Ascending aorta (tissue), 2 donors: ENCODE data around the gene RBM4. TPM values are rescaled to one million over a fixed set of nuclear protein-coding genes. Genes with fewer than 3 reads are reported as not detected.
"Not testable (repeated sequence)": the region's sequence is repeated elsewhere in the genome, so short reads cannot be mapped to it uniquely, and the experiment has no call there.

Experiments
- DNase-seq, 2 donors: peaks; one replicate each; pipeline ENCODE4 v3.0.0-alpha.2; 2019; ENCODE audit warnings: low spot score in 2 of 2
- H3K27ac ChIP-seq, 2 donors: fragments of 200-600 bp; sonication (generic); one replicate each; pipeline ENCODE4 v1.5.1; 2016 to 2017; ENCODE audit warnings: mild to moderate bottlenecking in 1 of 2
- H3K27me3 ChIP-seq: fragments of 200-600 bp; sonication (generic); one replicate; pipeline ENCODE4 v1.5.1; 2017
- H3K36me3 ChIP-seq, 2 donors: fragments of 200-600 bp; sonication (generic); one replicate each; pipeline ENCODE4 v1.5.1; 2016
- H3K4me1 ChIP-seq, 2 donors: fragments of 200-600 bp; sonication (generic); one replicate each; pipeline ENCODE4 v1.5.1; 2016 to 2017; ENCODE audit warnings: mild to moderate bottlenecking in 1 of 2
- H3K4me3 ChIP-seq, 2 donors: fragments of 200-600 bp; sonication (generic); one replicate each; pipeline ENCODE4 v1.5.1; 2016 to 2017; ENCODE audit warnings: mild to moderate bottlenecking in 1 of 2
- H3K9me3 ChIP-seq, 2 donors: fragments of 200-600 bp; sonication (generic); one replicate each; pipeline ENCODE4 v1.5.1; 2016
- intact Hi-C: fragments of 100-400 bp; cut with DNase I; formaldehyde crosslinking; loops from one replicate; pipeline ENCODE4 v1.15.1; 2023
- total RNA-seq: library from RNA; depleted of rRNA; stranded (reverse); fragments of >200 nt; gene quantifications from one replicate; pipeline ENCODE4 v1.1.0, GENCODE V29; 2016
- TF ChIP-seq, protein P1 (sequence below), 3 experiments: fragments of 200-600 bp in 2 of 3; fragments of 450-650 bp in 1 of 3; sonication (generic) in 2 of 3; IDR thresholded peaks; one replicate each; pipeline ENCODE4 v1.5.1; 2016 to 2019; ENCODE audit warnings: antibody characterized with exemption in 3 of 3, mild to moderate bottlenecking in 1 of 3, moderate library complexity in 1 of 3

The RBM4 gene, protein sequence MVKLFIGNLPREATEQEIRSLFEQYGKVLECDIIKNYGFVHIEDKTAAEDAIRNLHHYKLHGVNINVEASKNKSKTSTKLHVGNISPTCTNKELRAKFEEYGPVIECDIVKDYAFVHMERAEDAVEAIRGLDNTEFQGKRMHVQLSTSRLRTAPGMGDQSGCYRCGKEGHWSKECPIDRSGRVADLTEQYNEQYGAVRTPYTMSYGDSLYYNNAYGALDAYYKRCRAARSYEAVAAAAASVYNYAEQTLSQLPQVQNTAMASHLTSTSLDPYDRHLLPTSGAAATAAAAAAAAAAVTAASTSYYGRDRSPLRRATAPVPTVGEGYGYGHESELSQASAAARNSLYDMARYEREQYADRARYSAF
- total RNA-seq = 79.5 TPM

DNA sequence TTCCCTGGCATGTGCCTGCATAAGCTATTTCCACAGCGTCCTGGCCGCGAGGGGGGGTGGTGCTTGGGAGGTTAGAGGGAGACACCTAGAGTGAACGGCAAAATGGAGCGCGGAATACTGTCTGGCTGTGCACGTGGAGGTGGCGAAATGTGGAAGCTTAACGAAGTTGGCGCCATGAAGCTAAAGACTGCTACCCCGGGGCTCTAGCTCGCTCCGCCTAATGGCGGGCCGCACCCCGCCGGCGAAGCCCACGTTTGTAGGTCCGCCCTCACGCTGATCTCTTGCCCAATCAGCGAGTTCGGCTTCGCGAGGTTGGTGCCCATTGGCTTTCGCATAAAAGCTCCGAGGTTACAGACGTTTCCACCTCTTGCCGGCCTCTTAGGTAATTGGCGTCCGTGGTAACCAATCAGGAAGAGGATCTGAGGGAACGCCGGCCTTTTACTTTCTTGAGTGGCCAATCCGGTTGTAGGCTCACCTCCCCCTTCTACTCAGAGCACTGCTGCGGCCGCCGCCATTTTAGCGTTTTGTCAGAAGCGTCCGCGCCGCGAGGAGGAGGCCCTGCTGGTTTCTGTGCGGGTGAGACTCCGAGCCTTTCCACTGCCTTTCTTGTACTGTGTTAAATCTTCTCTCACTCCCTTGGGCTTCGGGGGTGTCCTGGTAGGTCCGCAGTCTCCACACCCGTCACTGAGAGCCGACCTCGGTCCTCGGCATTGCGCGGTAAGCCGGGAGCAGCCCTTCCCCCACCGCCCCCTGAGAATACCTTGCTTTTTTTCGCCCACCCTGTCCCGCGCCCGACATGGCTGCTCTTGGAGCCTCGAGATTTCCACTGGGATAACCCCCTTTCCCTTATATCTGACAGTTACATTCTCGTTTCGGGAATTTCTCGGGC, at the start of gene RBM4:
Gene RBM4, plus strand, starts transcription at position 527 of the 889 bp plus-strand sequence. CDS start 1,009 bp downstream, outside the sequence.
- Histone ChIP-seq H3K9me3 (no peaks in the 10 kb centered on the region), H3K27ac (peak within 1 kb of the TSS; percentile 86 to 88), H3K4me3 (peak within 1 kb of the TSS; percentile 72 to 96), H3K4me1 (peaks cover 28 to 36% of the 10 kb centered on the region in 2 donors), H3K36me3 (peaks cover 27 to 34% of the 10 kb centered on the region in 2 donors), H3K27me3 (no peaks in the 10 kb centered on the region)
- TF ChIP-seq, protein P1, sequence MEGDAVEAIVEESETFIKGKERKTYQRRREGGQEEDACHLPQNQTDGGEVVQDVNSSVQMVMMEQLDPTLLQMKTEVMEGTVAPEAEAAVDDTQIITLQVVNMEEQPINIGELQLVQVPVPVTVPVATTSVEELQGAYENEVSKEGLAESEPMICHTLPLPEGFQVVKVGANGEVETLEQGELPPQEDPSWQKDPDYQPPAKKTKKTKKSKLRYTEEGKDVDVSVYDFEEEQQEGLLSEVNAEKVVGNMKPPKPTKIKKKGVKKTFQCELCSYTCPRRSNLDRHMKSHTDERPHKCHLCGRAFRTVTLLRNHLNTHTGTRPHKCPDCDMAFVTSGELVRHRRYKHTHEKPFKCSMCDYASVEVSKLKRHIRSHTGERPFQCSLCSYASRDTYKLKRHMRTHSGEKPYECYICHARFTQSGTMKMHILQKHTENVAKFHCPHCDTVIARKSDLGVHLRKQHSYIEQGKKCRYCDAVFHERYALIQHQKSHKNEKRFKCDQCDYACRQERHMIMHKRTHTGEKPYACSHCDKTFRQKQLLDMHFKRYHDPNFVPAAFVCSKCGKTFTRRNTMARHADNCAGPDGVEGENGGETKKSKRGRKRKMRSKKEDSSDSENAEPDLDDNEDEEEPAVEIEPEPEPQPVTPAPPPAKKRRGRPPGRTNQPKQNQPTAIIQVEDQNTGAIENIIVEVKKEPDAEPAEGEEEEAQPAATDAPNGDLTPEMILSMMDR (IDR thresholded peaks at IDR 0.05) = no peak
- peak; percentile 96 to 99 for DNase-seq
- intact Hi-C loops = loop anchor here (1.0 kb wide), 3 partner anchors 22 to 45 kb away; partner anchors contain the start of genes CCDC87, CCS, RBM14 and RBM4B

DNA sequence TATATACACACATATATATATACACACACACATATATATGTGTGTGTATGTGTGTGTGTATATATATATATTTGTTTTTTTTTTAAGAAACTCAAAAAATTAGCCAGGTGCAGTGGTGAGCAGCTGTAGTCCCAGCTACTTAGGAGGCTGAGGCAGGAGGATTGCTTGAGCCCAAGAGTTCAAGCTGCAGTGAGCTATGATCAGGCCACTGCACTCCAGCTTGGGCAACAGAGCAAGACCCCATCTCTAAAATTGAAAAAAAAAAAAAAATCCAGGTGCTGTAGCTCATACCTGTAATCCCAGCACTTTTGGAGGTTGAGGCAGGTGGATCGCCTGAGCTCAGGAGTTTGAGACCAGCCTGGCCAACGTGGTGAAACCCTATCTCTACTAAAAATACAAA, 49.2 kb upstream of the RBM4 start:
- H3K9me3 ChIP-seq, H3K27ac ChIP-seq, H3K4me3 ChIP-seq, H3K27me3 ChIP-seq, intact Hi-C loops, DNase-seq, H3K36me3 ChIP-seq: not testable (repeated sequence)
- peaks cover 5 to 12% of the 10 kb centered on the region in 2 donors for H3K4me1 ChIP-seq

DNA sequence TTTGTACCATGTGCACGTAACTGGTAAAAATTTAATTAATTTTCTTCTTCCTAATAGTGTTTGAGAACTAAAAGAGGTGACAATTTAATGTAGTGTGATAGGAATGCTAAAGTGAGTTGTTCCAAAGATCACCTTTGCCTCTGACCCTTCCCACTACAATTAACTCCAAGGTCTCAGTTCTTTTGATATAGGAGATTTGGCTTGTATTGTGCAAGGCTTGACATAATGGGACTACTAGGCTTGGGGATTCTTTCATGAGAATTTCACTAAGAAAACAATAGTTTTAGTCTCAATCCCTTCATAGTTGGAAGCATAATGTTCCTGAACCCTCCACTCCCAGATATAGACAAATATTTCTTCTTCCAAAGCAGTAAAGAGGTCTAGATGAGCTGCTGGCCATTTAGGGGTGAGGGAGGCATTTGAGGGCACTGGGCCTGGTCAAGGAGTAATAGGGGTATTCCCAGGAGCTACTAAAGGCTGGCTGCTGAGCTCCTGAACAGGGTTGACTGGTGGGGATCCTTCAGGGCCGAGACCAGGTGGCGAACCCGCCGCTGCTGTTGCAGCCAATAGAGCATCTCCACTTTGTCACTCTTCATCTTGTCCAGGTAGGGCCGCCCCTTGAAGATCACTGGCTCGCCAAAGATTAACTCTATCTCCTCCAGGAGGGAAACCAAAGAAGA, 48.4 kb upstream of the RBM4 start:
- intact Hi-C loops = no loop called here

DNA sequence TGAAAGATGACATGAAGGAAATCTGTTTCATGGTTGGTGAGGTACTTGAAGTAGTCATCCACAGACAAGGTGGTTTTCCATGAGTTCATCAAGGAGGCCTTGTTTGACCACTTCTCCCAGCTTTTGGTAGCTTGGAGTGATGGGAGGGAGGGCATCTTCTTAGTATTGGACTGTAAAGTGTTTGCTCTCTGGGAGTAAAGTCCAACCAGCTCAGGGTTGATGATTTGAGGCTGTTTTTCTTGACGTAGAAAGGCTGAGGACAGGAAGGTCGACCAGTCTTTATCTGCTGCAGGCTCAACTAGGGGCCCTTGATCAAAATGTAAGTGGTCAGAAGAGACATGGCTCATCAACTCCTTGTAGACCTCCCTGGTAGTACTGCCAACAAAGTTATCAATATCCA, 47.3 kb upstream of the RBM4 start:
- intact Hi-C loops = no loop called here
- Histone ChIP-seq H3K4me1 (peaks cover 5 to 22% of the 10 kb centered on the region in 2 donors), H3K27me3 (no peaks in the 10 kb centered on the region), H3K27ac (no peak overlapping the region), H3K36me3 (no peaks in the 10 kb centered on the region), H3K4me3 (no peak overlapping the region), H3K9me3 (no peaks in the 10 kb centered on the region)
- TF ChIP-seq, protein P1 (IDR thresholded peaks at IDR 0.05) = no peak
- no peak for DNase-seq

More for the DNA sequence above, 48.4 kb upstream of the RBM4 start:
- DNase-seq = no peak
- H3K9me3 ChIP-seq = no peaks in the 10 kb centered on the region
- H3K4me1 ChIP-seq = peaks cover 5 to 14% of the 10 kb centered on the region in 2 donors
- H3K27me3 ChIP-seq = no peaks in the 10 kb centered on the region
- TF ChIP-seq, protein P1 (IDR thresholded peaks at IDR 0.05) = no peak
- H3K36me3 ChIP-seq = no peaks in the 10 kb centered on the region
- no peak overlapping the region for H3K4me3 ChIP-seq
- H3K27ac ChIP-seq = no peak overlapping the region

DNA sequence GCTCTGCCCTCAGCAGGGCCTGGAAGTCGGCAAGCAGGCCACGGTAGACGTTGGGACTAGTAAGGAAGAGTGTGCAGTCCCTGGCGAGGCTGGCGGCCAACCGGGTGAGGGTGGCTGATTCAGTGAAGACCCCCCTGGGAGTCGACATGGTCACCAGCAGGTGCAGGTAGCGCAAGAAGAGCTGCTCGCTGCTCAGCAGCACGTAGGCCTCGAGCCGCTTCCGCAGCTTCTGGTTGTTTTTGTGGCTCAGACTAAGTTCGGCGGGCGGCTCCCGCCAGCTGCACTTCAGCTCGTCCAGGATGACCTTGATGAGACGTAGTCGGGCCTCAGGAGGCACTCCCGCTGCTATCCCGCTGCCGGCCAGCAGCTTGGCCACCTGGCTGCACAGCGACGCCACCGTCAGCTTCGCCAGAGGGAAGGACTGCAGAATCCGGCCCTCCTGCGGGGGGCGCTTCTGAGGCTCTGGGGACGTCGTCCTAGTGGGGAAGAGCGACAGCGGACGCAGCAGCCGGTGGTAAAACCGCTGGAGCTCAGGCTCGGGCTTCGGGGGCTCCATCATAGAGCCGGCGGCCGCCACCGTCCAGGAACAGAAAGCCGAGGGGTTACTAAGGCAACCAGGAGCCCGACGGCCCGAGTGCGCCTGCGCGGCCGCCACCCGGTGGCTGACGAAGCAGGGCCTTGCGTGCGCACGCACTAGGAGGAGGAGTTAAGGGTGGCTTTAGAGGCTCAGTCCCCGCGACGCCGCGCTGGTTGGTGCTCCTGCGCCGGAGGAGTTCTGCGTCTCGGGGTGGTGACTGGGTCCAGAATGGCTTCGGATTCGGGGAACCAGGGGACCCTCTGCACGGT, 45.8 kb upstream of the RBM4 start, which contains the start of the genes CCDC87 and CCS:
Gene CCDC87, minus strand, starts transcription at position 607 of the 846 bp plus-strand sequence. Its CDS starts 48 bp downstream, at position 559.
Gene CCS, plus strand, starts transcription at position 729 of the 846 bp plus-strand sequence. Its CDS starts 77 bp downstream, at position 806.
- Histone ChIP-seq H3K27me3 (no peaks in the 10 kb centered on the region), H3K9me3 (no peaks in the 10 kb centered on the region), H3K4me1 (peaks cover 5 to 22% of the 10 kb centered on the region in 2 donors), H3K27ac (peak within 1 kb of the TSS; percentile 66 to 69), H3K4me3 (peak within 1 kb of the TSS; percentile 70 to 82), H3K36me3 (no peaks in the 10 kb centered on the region)
- intact Hi-C loops = loop anchor here (1.0 kb wide), 3 partner anchors 24 to 85 kb away; partner anchors contain the start of genes RBM14, RBM4 and RBM4B
- TF ChIP-seq, protein P1 (IDR thresholded peaks at IDR 0.05) = peak; percentile 74 to 93 (median 76)
- DNase-seq = peak; percentile 90 to 99
